ENCODE measurements around the gene SMARCE1. TPM values are rescaled to one million over a fixed set of nuclear protein-coding genes. Genes with fewer than 3 reads are reported as not detected.

Gene SMARCE1
- polyA plus RNA-seq, 1 donor from 2014 or later = 221 TPM

DNA sequence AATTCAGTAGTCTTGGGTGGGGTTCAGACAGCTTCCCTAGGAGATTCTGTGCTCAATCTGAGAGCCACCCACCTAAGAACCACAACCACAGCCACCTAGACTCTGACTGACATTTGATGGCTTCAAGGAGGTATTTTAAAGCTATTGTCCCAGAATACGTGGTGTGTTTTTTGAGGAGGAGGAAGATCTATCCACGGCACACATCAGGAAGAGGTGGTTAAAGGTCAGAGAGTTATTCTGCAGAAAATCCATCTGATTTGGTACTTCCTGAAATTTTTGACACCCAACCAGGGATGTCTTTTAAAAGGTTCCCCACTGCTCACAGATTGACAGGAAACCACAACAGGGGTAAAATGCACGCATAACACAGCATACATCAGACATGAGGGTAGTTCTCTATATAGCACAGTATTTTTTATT is 25.1 kb downstream of the SMARCE1 start:
- Mint-ChIP-seq H3K4me3 (peak overlapping the region in 2 of 4 donors; percentile 28 to 44), H3K27me3 (no peaks in the 10 kb centered on the region), H3K4me1 (peaks cover 37 to 50% (median 41%) of the 10 kb centered on the region in 3 donors), H3K9me3 (no peaks in the 10 kb centered on the region), H3K36me3 (peaks cover 4% of the 10 kb centered on the region), H3K27ac (peak overlapping the region; percentile 62 to 79 (median 76))

DNA sequence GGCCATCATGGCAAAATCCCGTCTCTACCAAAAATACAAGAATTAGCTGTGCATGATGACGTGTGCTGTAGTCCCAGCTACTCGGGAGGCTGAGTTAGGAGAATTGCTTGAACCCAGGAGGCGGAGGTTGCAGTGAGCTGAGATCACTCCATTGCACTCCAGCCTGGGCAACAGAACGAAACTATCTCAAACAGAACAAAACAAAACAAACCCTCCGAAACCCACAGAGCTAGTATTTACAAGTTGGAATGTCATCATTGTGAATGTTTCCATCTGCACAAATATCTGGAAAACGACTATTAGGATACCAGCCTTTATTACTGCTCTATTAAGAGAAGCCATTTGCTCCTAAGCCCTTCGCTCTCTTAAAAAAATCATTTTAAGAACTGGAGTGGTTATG is 26.0 kb downstream of the SMARCE1 start:
- Mint-ChIP-seq H3K27ac (no peak overlapping the region), H3K4me3 (peak overlapping the region in 1 of 4 donors; percentile 16), H3K4me1 (peaks cover 37 to 54% (median 44%) of the 10 kb centered on the region in 3 donors), H3K9me3 (no peaks in the 10 kb centered on the region), H3K27me3 (no peaks in the 10 kb centered on the region), H3K36me3 (no peaks in the 10 kb centered on the region)

DNA sequence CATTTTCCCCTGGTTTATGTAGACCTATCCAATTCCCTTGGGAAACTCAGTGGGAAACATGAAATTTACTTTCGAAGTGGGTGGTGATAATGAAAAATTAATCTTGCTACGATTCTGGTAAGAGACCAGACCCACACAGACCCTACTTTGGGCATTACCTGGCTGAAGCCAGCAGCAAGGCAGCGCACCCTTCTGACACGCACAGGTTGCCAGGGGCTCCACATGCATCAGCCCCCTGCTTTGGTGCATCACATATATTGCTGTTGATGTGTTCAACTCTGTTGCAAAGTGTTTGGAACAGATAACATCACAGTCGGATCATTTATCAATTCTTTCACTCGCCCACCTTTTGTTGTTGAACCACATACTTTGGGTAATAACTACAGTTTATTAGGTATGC is 26.6 kb downstream of the SMARCE1 start:
- no peaks in the 10 kb centered on the region for H3K9me3 Mint-ChIP-seq
- peak overlapping the region in 2 of 4 donors; percentile 16 to 58 for H3K4me3 Mint-ChIP-seq
- H3K27ac Mint-ChIP-seq = no peak overlapping the region
- H3K36me3 Mint-ChIP-seq = no peaks in the 10 kb centered on the region
- H3K27me3 Mint-ChIP-seq = no peaks in the 10 kb centered on the region
- H3K4me1 Mint-ChIP-seq = peaks cover 37 to 54% (median 47%) of the 10 kb centered on the region in 3 donors

DNA sequence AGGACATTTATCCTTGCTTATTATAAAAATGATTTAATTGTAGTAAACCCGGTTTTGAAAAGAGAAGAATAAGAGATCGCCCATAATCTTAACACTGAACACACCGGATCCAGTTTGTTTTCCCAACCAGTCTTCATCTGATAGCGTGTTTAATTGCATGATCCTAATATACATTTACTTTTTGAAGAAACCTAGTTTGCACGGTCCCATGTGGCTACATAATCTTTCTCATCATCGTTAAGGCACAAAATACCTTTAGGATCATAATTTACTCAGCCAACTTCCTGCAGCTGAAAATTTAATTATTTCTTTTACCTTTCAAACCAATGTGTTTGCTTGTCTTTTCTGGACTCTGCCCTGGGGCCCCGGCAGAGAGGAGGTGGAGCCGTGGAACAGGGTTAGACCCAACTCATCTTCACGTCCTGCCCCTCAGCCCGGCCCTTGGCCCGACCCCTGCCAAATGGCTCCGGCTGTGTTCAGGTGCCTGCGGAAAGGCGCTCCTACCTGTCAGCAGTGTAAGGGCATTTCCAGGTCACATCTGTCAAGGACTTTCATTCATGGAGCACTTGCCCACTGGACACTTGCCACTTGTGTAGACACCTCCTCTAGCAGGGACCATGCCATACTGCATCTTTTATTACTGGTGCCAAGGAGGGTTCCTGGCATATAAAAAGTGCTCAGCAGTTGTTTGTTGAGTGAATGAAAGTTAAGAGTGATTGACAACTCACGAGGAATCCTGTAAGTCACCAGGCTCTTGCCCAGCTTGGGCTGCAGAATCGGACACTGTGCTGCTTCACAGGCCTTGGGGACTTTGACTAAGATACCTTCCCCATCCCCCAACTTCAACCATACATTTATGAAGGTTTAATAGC is 28.6 kb downstream of the SMARCE1 start:
- Mint-ChIP-seq H3K4me1 (peaks cover 40 to 52% (median 48%) of the 10 kb centered on the region in 3 donors), H3K4me3 (peak overlapping the region; percentile 17 to 92 (median 74)), H3K27ac (peak overlapping the region; percentile 47 to 80 (median 76)), H3K9me3 (no peaks in the 10 kb centered on the region), H3K36me3 (no peaks in the 10 kb centered on the region), H3K27me3 (peaks cover 2% of the 10 kb centered on the region)

DNA sequence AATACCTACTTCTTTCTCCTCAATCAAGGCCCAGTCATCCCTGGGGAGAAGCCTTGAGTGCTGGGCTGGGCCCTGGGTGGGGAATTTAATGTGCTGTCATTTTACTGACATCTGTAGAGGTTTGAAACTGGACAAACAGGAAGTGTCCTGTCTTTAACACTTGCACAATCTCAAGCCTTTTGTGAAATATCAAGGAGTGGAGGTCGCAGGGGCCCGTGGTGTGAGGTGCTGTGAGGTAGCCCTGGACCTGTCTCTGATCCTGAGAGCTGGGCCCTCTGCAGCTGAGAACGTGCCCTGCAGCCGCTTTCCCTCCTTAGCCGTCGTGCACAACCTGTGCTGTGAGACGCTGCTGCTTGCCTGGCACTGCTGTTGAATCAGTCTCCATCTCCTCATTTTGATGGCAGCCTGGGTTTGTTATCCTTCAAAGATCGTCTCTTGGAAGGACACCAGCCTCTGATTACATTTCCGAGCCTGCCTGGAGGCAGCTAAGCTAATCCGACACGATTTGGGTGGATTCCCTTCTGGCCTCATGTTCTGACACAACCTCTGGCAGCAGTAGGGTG is 29.9 kb downstream of the SMARCE1 start:
- Mint-ChIP-seq H3K9me3 (no peaks in the 10 kb centered on the region), H3K4me1 (peaks cover 33 to 46% (median 39%) of the 10 kb centered on the region in 3 donors), H3K4me3 (peak overlapping the region in 2 of 4 donors; percentile 14 to 57), H3K27me3 (peaks cover 2% of the 10 kb centered on the region), H3K36me3 (no peaks in the 10 kb centered on the region), H3K27ac (peak overlapping the region; percentile 17 to 46 (median 27))

DNA sequence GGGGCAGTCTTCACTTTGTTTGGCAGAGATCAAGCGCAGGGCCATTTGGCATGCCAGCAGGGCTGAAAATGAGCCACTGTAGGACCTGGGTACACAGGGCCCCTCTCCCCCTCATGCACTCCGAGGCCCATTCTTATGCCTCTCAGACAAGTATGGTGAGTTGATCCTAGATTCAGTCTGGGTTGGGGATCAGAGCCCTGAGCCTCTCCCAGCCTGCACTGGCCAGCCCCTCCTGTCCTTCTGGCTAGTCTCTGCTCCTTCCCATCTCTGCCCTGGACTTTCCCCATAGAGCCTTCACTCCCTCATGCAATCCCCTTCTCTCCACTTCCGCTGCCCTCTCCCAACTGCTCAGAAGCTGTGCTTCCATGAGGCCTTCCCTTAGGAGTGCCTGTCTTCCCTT is 31.0 kb downstream of the SMARCE1 start:
- H3K36me3 Mint-ChIP-seq = no peaks in the 10 kb centered on the region
- H3K27ac Mint-ChIP-seq = peak overlapping the region; percentile 40 to 99 (median 86)
- H3K9me3 Mint-ChIP-seq = no peaks in the 10 kb centered on the region
- peaks cover 30 to 43% (median 33%) of the 10 kb centered on the region in 3 donors for H3K4me1 Mint-ChIP-seq
- peaks cover 2% of the 10 kb centered on the region for H3K27me3 Mint-ChIP-seq
- H3K4me3 Mint-ChIP-seq = no peak overlapping the region

DNA sequence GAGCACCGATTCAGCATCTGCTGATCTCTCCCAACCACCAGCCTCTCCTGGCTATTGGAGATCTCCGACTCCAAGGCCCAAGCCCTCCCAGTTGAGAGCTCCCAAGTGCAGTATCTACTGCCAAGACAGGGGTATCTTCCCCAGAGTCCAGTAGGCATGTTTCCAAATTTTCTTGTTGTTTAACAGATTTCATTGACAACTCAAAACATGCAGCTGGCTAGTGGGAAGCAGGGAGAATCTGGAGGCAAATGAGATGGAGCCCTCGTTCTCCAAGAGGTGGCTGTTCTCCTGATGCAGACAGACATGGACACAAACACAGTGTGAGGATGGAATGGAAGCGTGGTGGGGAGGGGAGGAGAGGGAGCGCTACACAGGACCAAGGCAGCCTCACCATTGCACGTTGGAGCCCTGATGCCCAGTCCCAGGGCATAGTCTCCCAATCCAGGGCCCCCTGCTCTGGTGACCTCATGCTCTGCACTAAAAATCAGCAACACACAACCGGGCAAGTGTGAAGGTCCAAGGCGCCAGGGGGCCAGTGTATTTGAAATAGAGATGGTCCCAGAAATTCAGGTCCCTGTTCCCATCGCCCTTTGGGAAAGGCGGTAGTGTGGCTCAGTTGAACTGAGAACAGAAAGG is 31.7 kb downstream of the SMARCE1 start:
- no peaks in the 10 kb centered on the region for H3K36me3 Mint-ChIP-seq
- peaks cover 27 to 43% (median 30%) of the 10 kb centered on the region in 3 donors for H3K4me1 Mint-ChIP-seq
- H3K27me3 Mint-ChIP-seq = peaks cover 2% of the 10 kb centered on the region
- no peaks in the 10 kb centered on the region for H3K9me3 Mint-ChIP-seq
- peak overlapping the region; percentile 82 to 99 (median 97) for H3K27ac Mint-ChIP-seq
- peak overlapping the region in 3 of 4 donors; percentile 64 to 83 (median 76) for H3K4me3 Mint-ChIP-seq

DNA sequence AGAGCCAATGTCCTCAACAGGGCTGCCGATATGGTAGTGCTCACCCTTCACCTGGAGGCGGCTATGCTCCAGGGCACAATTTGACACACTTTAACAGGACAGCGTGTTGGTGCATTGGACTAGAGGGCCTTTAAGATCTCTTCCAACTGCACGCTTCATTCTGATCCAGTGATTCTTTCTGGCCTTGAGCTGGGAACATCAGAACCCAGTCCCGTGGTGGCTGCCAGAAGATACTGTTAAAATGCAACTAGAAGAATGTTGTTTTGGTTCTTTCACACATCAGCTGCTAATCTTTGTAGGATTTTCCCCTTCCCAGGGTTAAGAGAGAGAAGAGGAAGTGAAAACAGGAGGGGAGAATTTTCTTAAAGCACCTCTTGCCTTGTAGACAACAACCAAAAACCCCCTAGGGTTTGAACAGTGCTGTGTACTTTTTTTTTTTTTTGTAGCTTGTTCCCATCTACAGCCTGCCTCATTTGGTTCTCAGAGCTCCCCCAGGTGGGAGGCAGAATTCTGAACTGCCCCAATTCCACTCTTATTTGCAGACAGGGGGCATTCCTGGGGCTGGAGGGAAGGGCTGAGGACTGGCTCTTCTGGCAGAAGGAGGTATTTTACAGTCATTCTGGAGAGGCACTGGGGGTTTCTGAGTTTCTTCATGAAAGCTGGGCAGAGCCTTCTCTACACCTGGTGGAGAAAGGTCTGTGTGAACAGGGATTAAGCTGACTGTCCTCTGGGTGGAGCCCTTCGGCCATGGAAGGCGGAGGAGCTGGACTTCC is 32.4 kb downstream of the SMARCE1 start:
- Mint-ChIP-seq H3K36me3 (no peaks in the 10 kb centered on the region), H3K4me1 (peaks cover 24 to 42% (median 30%) of the 10 kb centered on the region in 3 donors), H3K9me3 (no peaks in the 10 kb centered on the region), H3K27ac (peak overlapping the region; percentile 82 to 99 (median 97)), H3K4me3 (peak overlapping the region; percentile 64 to 83 (median 72)), H3K27me3 (peaks cover 2% of the 10 kb centered on the region)

DNA sequence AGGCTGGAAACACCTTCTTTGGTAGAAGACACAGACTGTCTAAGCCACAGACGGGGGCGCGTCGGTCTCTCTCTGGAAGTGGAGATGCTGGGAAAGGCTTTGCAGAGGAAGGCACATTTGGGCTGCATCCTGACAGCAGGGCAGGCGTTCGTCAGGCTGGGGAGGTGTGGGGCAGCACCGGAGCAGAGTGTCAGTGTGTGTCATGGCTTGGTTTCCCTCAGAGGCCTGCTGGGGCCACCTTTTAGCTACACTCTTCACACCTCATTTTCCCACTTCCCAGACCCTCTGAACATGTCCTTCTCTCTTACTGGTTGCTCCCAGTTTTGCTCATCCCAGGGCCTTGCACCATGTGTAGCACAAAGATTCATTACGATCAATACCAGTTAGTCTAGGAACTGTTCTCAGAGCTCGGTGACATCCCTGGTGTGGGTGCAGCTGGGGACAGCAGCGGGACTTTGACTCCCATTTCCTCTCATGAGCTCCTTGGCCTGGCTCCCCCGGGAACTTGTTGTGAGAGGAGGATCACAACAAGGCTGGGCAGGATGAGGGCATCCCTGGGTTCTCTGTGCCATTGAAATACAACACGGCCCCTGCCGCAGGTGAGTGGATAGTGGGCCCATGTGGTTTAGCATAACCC is 33.1 kb downstream of the SMARCE1 start:
- H3K4me3 Mint-ChIP-seq = peak overlapping the region; percentile 64 to 83 (median 72)
- H3K27ac Mint-ChIP-seq = peak overlapping the region; percentile 82 to 99 (median 97)
- peaks cover 18 to 40% (median 24%) of the 10 kb centered on the region in 3 donors for H3K4me1 Mint-ChIP-seq
- H3K36me3 Mint-ChIP-seq = no peaks in the 10 kb centered on the region
- H3K9me3 Mint-ChIP-seq = no peaks in the 10 kb centered on the region
- peaks cover 2% of the 10 kb centered on the region for H3K27me3 Mint-ChIP-seq

DNA sequence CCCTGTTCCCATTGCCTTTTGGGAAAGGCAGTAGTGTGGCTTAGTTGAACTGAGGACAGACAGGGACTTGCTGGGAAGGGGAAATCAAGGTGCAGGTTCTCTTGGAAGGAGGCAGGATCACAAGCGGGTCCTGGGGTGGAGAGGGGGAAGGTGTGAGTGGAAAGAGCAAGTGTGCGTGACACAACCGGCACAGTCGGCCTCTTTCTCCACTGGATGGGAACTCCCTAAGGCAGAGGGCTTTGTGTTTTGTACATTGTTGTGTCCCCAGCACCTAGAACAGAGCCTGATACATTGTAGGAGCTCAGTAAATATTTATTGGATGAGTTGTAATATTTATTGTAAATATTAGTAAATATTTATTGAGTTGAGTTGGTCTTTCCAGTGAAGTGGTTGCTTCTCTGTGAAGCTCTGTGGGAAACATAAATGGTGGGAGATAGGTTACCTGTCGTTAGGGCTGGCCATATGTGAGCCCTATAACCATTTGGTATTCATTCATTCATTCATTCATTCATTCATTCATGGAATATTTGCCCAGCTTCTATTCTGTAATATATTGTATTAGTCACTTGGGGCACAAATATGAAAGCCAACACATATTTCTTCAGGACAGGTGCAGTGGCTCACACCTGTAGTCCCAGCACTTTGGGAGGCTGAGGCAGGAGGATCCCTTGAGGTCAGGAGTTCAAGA is 34.0 kb downstream of the SMARCE1 start:
- Mint-ChIP-seq H3K27me3 (peaks cover 2% of the 10 kb centered on the region), H3K36me3 (no peaks in the 10 kb centered on the region), H3K27ac (peak overlapping the region; percentile 71 to 97 (median 82)), H3K9me3 (no peaks in the 10 kb centered on the region), H3K4me1 (peaks cover 18 to 40% (median 27%) of the 10 kb centered on the region in 3 donors), H3K4me3 (peak overlapping the region in 3 of 4 donors; percentile 38 to 60 (median 57))

DNA sequence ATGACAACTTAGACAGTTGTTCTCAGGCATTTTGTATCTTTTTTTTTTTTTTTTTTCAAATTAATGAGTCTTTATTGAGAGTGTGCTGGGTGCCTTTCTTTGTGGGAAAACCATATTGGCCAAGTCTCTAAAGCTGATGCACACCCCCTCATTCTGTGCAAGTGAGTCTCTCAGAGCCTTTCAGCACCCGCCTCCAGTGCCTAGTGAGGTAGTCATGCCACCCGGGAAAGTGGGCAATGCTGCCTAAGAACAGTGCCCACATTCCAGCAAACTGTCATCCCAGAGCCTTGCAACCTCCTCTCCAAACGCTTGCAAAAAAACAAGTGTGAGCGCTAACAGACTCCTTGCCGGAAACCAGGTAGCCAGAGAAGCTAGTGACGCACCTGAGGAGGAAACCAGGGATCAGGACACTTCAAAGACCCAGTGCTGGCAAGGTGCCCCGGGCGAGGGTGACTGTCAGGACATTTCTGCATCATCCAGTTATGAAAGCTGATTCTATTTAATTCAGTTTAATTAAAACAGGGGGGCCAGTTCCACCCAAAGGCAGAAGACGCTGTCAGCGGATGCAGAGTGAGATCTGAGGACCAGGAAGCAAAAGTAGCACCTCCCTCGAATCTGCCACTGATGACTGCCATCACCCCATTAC is 34.9 kb downstream of the SMARCE1 start:
- H3K27me3 Mint-ChIP-seq = peaks cover 2% of the 10 kb centered on the region
- no peaks in the 10 kb centered on the region for H3K9me3 Mint-ChIP-seq
- H3K36me3 Mint-ChIP-seq = no peaks in the 10 kb centered on the region
- peak overlapping the region; percentile 14 to 97 (median 73) for H3K27ac Mint-ChIP-seq
- peaks cover 18 to 46% (median 28%) of the 10 kb centered on the region in 3 donors for H3K4me1 Mint-ChIP-seq
- H3K4me3 Mint-ChIP-seq = peak overlapping the region in 2 of 4 donors; percentile 8 to 27

DNA sequence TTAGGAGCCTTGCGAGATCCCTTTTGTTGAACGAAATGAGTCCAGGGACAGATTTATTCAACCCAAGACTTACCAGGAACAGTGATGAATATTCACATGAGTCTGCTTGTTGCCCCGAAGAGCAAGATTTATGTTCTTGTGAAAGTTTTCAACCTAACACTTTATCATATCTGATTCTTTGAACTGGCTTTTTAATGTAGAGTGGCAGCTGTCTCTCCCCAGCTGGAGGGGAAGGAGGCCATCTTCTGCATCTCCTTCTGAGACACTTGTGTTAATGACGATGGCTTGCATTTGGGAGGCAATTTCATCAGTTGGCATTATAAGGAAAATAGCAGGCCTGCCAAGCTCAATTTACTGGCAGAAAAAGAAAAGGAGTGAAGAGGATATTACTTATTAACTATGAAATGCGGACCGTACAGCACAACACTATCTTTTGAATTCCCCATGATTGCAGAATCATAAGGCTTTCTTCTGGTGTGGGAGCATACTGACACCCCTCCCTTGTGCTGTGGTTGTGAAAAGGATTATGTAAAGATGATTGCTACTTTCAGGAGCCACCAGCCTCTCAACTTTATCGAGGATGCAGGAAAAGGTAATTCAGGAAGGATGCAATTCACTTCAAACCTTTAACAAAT is 35.7 kb downstream of the SMARCE1 start:
- Mint-ChIP-seq H3K27ac (peak overlapping the region; percentile 26 to 97 (median 65)), H3K27me3 (peaks cover 2% of the 10 kb centered on the region), H3K4me1 (peaks cover 18 to 46% (median 28%) of the 10 kb centered on the region in 3 donors), H3K4me3 (no peak overlapping the region), H3K36me3 (no peaks in the 10 kb centered on the region), H3K9me3 (no peaks in the 10 kb centered on the region)

DNA sequence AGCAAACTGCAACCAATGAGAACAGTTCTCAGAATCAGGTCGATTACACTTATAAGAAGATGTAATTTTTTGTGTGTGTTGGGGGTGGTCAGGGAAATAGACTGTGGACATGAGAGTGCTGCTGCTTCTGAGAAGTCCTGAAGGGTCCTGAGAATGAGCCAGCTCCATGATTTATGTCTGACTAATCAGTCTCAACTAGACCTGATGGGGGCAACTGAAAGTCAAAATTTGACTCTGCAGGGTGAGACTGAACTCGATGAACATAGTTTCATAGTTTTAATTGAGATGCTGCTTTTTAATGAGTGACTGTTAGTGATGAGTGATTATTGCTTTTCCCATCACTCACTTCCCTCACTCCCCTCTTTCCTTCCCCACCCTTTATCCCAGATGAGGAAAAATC is 37.3 kb downstream of the SMARCE1 start:
- peaks cover under 1% of the 10 kb centered on the region for H3K27me3 Mint-ChIP-seq
- H3K9me3 Mint-ChIP-seq = no peaks in the 10 kb centered on the region
- H3K27ac Mint-ChIP-seq = peak overlapping the region in 2 of 3 donors; percentile 46 to 70
- H3K4me3 Mint-ChIP-seq = no peak overlapping the region
- H3K36me3 Mint-ChIP-seq = no peaks in the 10 kb centered on the region
- peaks cover 12 to 34% (median 19%) of the 10 kb centered on the region in 3 donors for H3K4me1 Mint-ChIP-seq

Data from IgD-negative memory B cell (primary cell).